ENCODE results near the gene FSTL3.
"Not testable (repeated sequence)": the region's sequence is repeated elsewhere in the genome, so short reads cannot be mapped to it uniquely, and the experiment has no call there.

Gene FSTL3

GRCh38 chr19:661427-662196 lies 14.6 kb upstream of the FSTL3 start:
- no peak for DNase-seq (ENCODE audit: low spot score)

DNA sequence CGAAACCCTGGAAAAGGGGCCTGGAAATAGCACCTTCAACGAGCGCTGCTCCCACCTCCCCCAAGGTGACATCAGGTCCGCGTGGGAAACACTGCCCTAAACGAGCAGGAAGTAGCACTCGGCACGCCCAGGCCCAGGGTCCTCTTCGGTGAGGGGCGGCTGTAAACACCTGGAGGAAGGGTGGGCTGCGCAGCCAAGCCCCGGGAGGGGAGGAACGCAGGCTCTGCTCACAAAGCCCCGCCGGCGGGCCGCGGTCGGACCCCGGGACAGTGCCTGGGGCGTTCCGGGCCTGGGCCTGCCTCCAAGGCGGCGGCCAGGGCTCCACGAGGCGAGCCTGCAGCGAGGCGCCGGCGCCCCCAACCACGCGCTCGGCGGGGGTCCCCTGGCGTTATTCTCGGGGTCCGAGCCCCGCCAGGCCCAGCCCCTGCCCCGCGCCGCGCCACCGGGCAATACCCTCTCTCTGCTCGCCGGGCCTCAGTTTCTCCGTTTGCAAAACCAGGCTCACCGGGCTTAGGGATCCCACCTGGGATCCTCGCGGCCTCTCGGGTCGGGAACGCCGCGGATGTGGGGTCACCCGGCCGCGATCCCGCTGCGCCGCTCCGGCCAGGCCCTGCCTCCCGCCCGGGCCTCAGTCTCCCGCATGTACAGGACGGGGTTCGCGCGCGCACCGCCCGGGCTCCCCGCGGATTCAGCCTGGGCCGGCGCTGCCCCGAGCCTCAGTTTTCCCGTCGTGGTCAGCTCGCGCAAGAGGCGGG lies 13.8 kb upstream of the FSTL3 start:
- no peak for DNase-seq (ENCODE audit: low spot score)

DNA sequence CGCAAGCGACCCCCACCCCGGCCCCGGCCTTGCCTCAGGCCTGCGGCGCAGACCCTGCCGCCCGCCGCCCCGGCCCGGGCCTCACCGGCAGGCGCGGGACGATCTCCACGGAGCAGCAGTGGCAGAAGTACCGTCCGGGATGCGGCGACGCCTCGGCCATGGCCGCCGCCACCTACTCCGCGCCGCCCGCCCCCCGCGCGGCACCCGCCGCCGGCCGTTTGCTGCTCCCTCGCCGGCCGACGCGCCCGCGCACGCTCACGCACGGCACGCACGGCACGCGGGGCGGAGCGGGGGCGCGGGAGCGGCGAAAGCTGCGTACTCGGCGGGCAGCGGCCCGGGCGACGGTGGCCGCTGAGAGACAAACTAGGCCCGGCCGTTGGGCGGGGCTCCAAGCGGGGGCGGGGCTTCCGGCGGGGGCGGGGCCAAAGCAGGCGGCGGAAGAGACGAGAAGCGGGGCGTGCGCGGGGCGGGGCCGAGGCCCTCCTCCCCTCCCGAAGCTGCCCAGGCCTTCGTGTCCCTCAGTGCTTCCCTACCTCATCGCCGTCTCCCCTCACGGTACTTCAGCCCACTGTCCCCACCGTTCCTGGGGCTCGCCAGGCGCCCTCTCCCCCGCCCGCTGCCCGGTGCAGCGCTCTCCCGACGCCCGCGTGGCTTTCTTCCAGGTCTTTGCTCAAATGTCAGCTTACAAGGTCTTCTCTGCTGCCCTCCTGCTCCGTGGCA lies 13.1 kb upstream of the FSTL3 start, which contains the start of gene RNF126:
Gene RNF126 (minus strand): TSS at position 253 of the 720 bp plus-strand sequence. CDS start 93 bp downstream, at position 160.
- peak; percentile 94 for DNase-seq (ENCODE audit: low spot score)

DNA sequence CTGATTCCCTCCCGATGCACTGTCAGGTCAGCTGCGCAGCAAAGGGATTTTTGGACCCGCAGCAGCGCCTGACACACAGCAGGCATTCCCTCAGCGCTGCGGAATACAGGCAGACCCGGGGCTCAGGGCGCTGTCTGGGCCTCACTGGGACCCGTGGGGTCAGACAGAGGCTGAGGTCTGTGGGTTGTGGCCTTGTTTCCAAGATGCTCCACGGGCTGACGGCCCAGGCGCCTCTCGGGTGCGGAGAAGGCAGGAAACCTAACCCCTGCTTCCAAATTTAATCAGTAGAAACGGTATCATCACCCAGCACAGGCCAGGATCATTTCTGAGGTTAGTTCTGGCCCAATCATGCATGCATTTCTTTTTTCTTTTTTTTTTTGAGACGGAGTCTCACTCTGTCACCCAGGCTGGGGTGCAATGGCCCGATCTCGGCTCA lies 12.5 kb upstream of the FSTL3 start:
- DNase-seq (ENCODE audit: low spot score) = no peak

GRCh38 chr19:664913-665443 lies 11.2 kb upstream of the FSTL3 start:
- DNase-seq (ENCODE audit: low spot score) = peak; percentile 68

- DNase-seq (ENCODE audit: low spot score) = not testable (repeated sequence)
These were observed 9.1 kb upstream of the FSTL3 start for GRCh38 chr19:666985-667573.

DNA sequence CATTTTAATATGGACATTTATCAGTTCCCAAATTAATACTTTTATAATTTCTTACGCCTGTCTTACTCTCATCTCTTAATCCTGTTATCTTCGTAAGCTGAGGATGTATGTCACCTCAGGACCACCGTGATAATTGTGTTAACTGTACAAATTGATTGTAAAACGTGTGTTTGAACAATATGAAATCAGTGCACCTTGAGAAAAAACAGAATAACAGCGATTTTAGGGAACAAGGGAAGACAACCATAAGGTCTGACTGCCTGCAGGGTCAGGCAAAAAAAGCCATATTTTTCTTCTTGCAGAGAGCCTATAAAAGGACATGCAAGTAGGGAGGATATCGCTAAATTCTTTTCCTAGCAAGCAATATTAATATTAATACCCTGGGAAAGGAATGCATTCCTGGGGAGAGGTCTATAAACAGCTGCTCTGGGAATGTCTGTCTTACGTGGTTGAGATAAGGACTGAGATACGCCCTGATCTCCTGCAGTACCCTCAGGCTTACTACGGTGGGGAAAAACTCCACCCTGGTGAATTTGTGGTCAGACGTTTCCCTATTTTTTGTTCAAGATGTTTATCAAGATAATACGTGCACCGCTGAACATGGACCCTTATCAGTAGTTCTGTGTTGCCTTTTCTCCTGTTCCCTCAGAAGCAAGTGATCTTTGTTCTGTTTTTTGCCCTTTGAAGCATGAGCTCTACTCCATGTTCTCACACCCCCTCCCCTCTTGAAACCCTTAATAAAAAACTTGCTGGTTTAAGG lies 7.3 kb upstream of the FSTL3 start:
- DNase-seq (ENCODE audit: low spot score) = not testable (repeated sequence)

- no peak for DNase-seq (ENCODE audit: low spot score)
These were observed 5.5 kb upstream of the FSTL3 start for GRCh38 chr19:670609-671075.

- DNase-seq (ENCODE audit: low spot score) = no peak
These were observed 1.7 kb upstream of the FSTL3 start for GRCh38 chr19:674282-675151.

DNA sequence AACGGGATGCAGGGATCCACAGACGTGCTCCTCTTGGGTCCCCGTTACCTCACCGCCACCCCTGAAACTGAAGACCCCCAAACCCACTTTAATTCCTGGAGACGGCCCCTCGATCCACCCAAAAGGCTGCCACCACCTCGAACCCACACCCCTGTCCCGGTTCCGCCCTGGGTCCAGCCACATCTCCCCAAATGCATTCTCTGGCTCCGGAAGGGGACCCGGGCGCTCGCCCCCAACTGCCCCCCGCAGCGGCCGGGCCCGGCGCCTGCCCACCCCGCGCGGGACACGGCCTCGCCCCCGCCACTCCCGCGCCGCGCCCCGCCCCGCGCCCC lies 219 bp upstream of the FSTL3 start:
- DNase-seq (ENCODE audit: low spot score) = no peak

DNA sequence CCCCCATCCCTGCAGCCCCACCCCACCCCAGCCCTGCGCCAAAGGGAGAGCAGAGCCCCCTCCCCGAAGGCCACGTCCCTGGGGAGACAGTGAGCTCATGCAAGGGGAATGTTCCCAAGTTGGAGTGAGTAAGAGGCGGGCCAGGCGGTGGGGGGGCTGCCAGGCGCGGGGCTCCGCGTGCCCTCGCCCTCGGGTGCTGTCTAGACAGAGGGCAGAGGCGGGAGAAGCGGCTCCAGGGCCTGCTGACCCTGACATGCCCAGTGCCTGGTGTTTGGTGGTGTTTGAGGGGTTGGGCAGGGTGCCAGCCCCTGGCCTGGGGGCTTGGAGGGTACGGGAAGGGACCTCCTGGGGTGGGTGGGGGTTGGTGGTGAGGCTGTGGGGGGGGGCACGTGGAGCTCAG lies 1.0 kb downstream of the FSTL3 start:
- no peak for DNase-seq (ENCODE audit: low spot score)

GRCh38 chr19:677601-678436 lies 1.6 kb downstream of the FSTL3 start:
- no peak for DNase-seq (ENCODE audit: low spot score)

DNA sequence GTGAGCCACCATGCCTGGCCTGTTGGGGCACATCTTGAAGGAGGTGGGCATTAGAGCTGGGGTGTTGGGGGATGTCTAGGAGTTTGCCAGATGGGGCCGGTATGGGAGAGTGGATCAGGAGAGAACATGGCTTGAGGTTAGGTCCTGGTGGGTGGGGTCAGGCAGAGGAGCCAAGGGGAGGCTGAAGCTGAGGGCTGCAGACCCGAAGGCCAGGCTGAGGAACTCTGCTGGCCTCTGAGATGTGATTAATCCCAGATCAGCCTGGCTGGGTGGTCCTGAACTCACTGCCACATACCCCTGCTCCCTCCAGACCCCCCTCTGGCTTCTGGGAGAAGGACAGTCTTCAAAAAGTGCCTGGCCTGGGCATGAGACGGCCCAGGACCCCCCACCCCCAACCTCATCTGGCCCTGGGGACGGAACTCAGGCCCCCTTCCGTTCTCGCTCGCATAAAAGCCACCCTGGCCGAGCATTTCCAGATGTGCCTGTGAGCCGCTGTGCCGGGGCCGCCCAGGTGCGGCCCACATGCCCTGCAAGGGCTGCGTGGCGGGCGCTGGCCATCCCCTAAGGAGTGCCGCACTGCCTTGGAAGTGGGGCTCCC lies 2.7 kb downstream of the FSTL3 start:
- DNase-seq (ENCODE audit: low spot score) = no peak

DNA sequence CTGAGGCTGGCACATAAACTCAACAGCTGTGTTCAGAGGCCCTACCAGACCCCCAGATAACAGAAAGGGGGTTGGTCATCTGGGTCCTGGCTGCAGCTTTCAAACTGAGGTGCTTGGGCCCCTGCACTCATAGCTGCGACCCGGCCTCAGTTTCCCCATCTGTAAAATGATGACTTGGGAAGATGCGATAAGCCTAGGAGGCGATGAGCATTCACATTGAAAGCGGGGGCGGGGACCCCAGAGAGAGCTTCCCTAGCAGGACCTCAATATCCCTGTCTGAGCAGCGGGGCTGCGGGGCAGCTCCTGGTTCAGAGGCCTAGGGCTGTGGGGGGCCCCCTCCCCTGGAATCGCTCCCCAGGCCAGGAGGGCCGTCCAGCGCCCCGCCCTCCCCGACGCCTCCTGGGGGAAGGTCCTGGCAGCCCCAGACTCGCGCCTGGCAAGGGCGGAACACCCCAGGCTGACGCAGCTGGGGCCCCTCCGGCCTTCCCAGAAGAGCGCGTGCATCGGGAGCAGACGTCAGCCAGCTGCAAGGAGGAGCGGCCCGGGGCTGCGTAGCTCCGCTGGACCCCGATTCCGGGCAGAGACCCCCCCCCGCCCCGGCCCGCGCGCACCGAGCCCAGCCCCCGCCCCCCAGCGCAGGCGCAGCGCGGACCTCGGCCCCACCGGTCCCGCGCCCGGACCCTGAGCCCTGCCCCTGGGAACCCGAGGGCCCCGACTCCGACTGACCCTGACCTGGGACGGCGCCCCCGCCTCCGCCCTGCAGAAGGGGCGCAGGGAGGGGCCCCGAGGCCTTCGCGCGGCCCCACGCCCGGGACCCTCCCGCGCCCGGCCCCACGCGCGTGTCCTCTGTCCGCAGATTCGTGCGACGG lies 3.5 kb downstream of the FSTL3 start:
- DNase-seq (ENCODE audit: low spot score) = no peak

GRCh38 chr19:680287-681028 lies 4.3 kb downstream of the FSTL3 start:
- peak; percentile 93 for DNase-seq (ENCODE audit: low spot score)

GRCh38 chr19:681029-682019 lies 5.1 kb downstream of the FSTL3 start:
- DNase-seq (ENCODE audit: low spot score) = no peak
